GM12878 (cell line): ENCODE results near the gene LPCAT2.

ENCODE experiments used
- CHD2 ChIP-seq: IDR thresholded peaks from 2 replicates; pipeline ENCODE4 v1.6.1; 2011; ENCODE audit warnings: low read depth, low read length, improper control_type of control experiment, borderline replicate concordance
- POLR2AphosphoS5 ChIP-seq: IDR thresholded peaks from 2 replicates; pipeline ENCODE4 v1.6.1; 2011; ENCODE audit warnings: mild to moderate bottlenecking, low read length, inconsistent platforms
- SP1 ChIP-seq: IDR thresholded peaks from one replicate; pipeline ENCODE4 v1.6.1; 2011; ENCODE audit warnings: low read depth, low read length

GRCh38 chr16:55588799-55589198 lies 79.9 kb downstream of the LPCAT2 start:
- TF ChIP-seq CHD2, result no peak
- no peak for TF ChIP-seq SP1
- no peak for TF ChIP-seq POLR2AphosphoS5
